HepG2 (cell line): Measurements from ENCODE around the gene SH3BP2. TPM values are rescaled to one million over a fixed set of nuclear protein-coding genes. Genes with fewer than 3 reads are reported as not detected.
A peak's percentile ranks its signal among the peaks of the same experiment; 100 is the strongest.

Experiments used
- ATAC-seq: fragments of 200-7000 bp; cut with Tn5 transposase; 3 replicates; pipeline ENCODE4 v1.9.1; 2020; ENCODE audit warnings: mild to moderate bottlenecking, moderate library complexity
- BruUV-seq: library from RNA; stranded (reverse); fragments of 400-500 nt; replicated peaks from 2 replicates; lab custom pipeline; 2021; lab: Mats Ljungman, UMichigan
- CTCF ChIA-PET: fragments of 300-600 bp; formaldehyde crosslinking; extraction: SDS; loops from one replicate; lab custom pipeline; 2021; ENCODE audit warnings: low total read pairs, inconsistent platforms, low intra/inter-chr PET ratio; lab: Yijun Ruan, JAX
- POLR2A ChIA-PET: fragments of 350-600 bp; sonication (Branson Sonifier 250); formaldehyde crosslinking; loops from one replicate; lab custom pipeline; 2020; ENCODE audit warnings: antibody characterized with exemption, inconsistent platforms; lab: Yijun Ruan, JAX
- DNase-seq: peaks from one replicate; pipeline ENCODE4 v3.0.0-alpha.2; 2015; ENCODE audit warnings: low spot score
- FAIRE-seq: peaks from 3 replicates; lab custom pipeline; 2011; peaks lifted over from hg19 to GRCh38; lab: Jason Lieb, UNC
- H2AFZ ChIP-seq: one replicate; pipeline ENCODE4 v1.6.1; 2011; ENCODE audit warnings: low read length, inconsistent platforms
- H3K27ac ChIP-seq: fragments of 300-600 bp; 3 replicates; pipeline ENCODE4 v1.8.0; 2011; ENCODE audit warnings: mixed run types, mild to moderate bottlenecking, mixed read lengths, low read length, inconsistent platforms; ENCODE audit not compliant: insufficient read depth; ENCODE audit errors: extremely low read length
- H3K27me3 ChIP-seq, 2 experiments: fragments of 200-600 bp in 1 of 2; 2 replicates in 1 of 2; 3 replicates in 1 of 2; pipeline versions ENCODE4 v1.6.0 to v1.8.0; 2011; ENCODE audit warnings: low read length in 2 of 2, mild to moderate bottlenecking in 2 of 2, moderate library complexity in 2 of 2, inconsistent platforms in 1 of 2; ENCODE audit not compliant: insufficient read depth in 2 of 2, control insufficient read depth in 1 of 2
- H3K36me3 ChIP-seq, 2 experiments: fragments of 200-600 bp in 1 of 2; replicated peaks in 1 of 2; 2 replicates in 1 of 2; 3 replicates in 1 of 2; pipeline versions ENCODE4 v1.5.1 to v1.8.0; 2011; ENCODE audit warnings: low read length in 2 of 2, inconsistent platforms in 1 of 2; ENCODE audit not compliant: insufficient read depth in 2 of 2, control insufficient read depth in 1 of 2
- H3K4me1 ChIP-seq: 2 replicates; pipeline ENCODE4 v1.5.1; 2012; ENCODE audit warnings: low read length, inconsistent platforms; ENCODE audit not compliant: insufficient read depth
- H3K4me2 ChIP-seq: 2 replicates; pipeline ENCODE4 v1.6.0; 2011; ENCODE audit warnings: low read depth, low read length, inconsistent platforms
- H3K4me3 ChIP-seq, 3 experiments: fragments of 200-600 bp in 1 of 3; sonication (generic), shearing (Covaris generic) in 1 of 3; replicated peaks in 1 of 3; 2 replicates each; pipeline ENCODE4 v1.5.1; 2011 to 2016; ENCODE audit warnings: low read length in 3 of 3, inconsistent platforms in 2 of 3, low read depth in 2 of 3, mild to moderate bottlenecking in 2 of 3, control low read depth in 1 of 3, mixed read lengths in 1 of 3; ENCODE audit not compliant: insufficient read depth in 1 of 3
- H3K79me2 ChIP-seq: one replicate; pipeline ENCODE4 v1.6.1; 2011; ENCODE audit warnings: low read length, inconsistent platforms; ENCODE audit not compliant: insufficient read depth
- H3K9ac ChIP-seq: 2 replicates; pipeline ENCODE4 v1.6.0; 2011; ENCODE audit warnings: mild to moderate bottlenecking, low read depth, low read length, inconsistent platforms; ENCODE audit not compliant: insufficient read depth
- H3K9me3 ChIP-seq: 2 replicates; pipeline ENCODE4 v1.5.1; 2012; ENCODE audit warnings: mild to moderate bottlenecking, low read length
- H4K20me1 ChIP-seq: 2 replicates; pipeline ENCODE4 v1.6.0; 2011; ENCODE audit warnings: inconsistent platforms, mild to moderate bottlenecking, low read length, moderate library complexity; ENCODE audit not compliant: insufficient read depth
- NR3C1 ChIP-seq: sonication (generic); formaldehyde crosslinking; IDR thresholded peaks from 2 replicates; pipeline ENCODE4 v1.4.0; 2020; ENCODE audit warnings: missing genetic modification reagents
- ONECUT2 ChIP-seq: sonication (generic); formaldehyde crosslinking; IDR thresholded peaks from 2 replicates; pipeline ENCODE4 v1.4.0; 2020; ENCODE audit warnings: missing genetic modification reagents
- SAP130 ChIP-seq: IDR thresholded peaks from 2 replicates; pipeline ENCODE4 v1.6.1; 2016; ENCODE audit warnings: low read depth
- WGBS: methylation state at CpG from one replicate; pipeline ENCODE4 v1.1.6; 2017; ENCODE audit warnings: low lambda C conversion rate; 5-methylcytosine and 5-hydroxymethylcytosine counted together
- in situ Hi-C: cut with HindIII; loops from 2 replicates; pipeline ENCODE4 v1.10.0; 2017; ENCODE audit warnings: low pct_unique_long_range_greater_than_20kb; ENCODE audit not compliant: extremely low pct_ligation_motif_present
- intact Hi-C: fragments of 100-400 bp; cut with micrococcal nuclease; formaldehyde crosslinking; loops from one replicate; pipeline ENCODE4 v1.10.0; 2022; ENCODE audit not compliant: unreplicated experiment
- polyA plus RNA-seq, 8 experiments: library from polyadenylated mRNA; depleted of rRNA in 3 of 8; stranded (reverse) in 7 of 8; unstranded in 1 of 8; fragments of >200 nt; fragmentation: Illumina TruSeq in 4 of 8; extraction: Trizol in 4 of 8; gene quantifications; 2 replicates each; pipeline versions ENCODE4 v1.2.1 to v1.2.3, GENCODE V29; 2011 to 2016; ENCODE audit warnings: low read depth in 4 of 8, missing spikeins in 1 of 8, mixed read lengths in 1 of 8; ENCODE audit not compliant: insufficient read depth in 1 of 8
- total RNA-seq, 5 experiments: library from RNA; depleted of rRNA; stranded (reverse); fragments of >200 nt; fragmentation: Illumina TruSeq; extraction: Trizol; gene quantifications; 2 replicates each; pipeline ENCODE4 v1.2.3, GENCODE V29; 2016; ENCODE audit warnings: low read depth in 1 of 5
- TF ChIP-seq, protein P1 (sequence below): sonication (generic); formaldehyde crosslinking; conservative IDR thresholded peaks from 2 replicates; pipeline ENCODE4 v1.4.0; 2020; ENCODE audit warnings: mild to moderate bottlenecking, missing genetic modification reagents, moderate library complexity
- TF ChIP-seq, protein P2 (sequence below): sonication (generic); formaldehyde crosslinking; IDR thresholded peaks from one replicate; pipeline ENCODE4 v1.5.1; 2020; ENCODE audit warnings: mild to moderate bottlenecking, missing genetic modification reagents; ENCODE audit errors: not compliant biosample characterization

Gene SH3BP2
- total and polyA plus RNA-seq, 2 of the 13 experiments (the other 11 are each of a cell fraction or from before 2014, with no cell fraction given): 16.9 to 34.5 TPM

DNA sequence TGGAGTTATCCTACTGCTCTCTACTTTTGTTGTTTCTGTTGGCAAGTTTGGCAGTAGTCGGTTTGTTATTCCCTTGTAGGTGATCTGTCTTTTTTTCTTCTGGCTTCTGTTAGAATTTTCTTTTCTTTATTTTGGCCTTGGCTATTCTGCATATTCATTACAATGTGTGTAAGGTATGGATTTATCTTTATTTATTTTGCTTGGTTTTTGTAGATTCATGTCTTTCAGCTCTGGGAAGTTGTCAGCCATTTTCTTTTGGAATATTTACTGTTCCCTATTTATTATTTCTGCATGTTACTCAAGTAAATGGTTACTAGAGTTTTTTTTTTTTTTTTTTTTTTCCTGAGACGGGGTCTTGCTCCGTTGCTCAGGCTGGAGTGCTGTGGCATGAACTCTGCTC, 63.4 kb downstream of the SH3BP2 start:
- Histone ChIP-seq H4K20me1 (peaks cover 27% of the 10 kb centered on the region), H3K4me1 (peaks cover 95% of the 10 kb centered on the region), H2AFZ (no peak overlapping the region), H3K36me3 (peaks cover 0 to 16% of the 10 kb centered on the region in 2 experiments; a peak in 2 of 5 replicates), H3K27me3 (no peaks in the 10 kb centered on the region), H3K4me2 (no peak overlapping the region), H3K9ac (no peak overlapping the region), H3K4me3 (no peak overlapping the region), H3K9me3 (no peaks in the 10 kb centered on the region), H3K79me2 (peaks cover 92% of the 10 kb centered on the region), H3K27ac (peak overlapping the region; percentile 71)
- intact Hi-C loops (no loop called here), in situ Hi-C loops (no loop called here)
- ATAC-seq (no peak), FAIRE-seq (no peak), DNase-seq (no peak)
- CTCF ChIA-PET: no interaction called here
- BruUV-seq: no TSS peak
- no peak for TF ChIP-seq ONECUT2 (CRISPR knock-in tag)
- TF ChIP-seq NR3C1 (CRISPR knock-in tag): no peak
- WGBS: 96% methylated on average over 3 of the region's 3 CpGs
- POLR2A ChIA-PET: interaction anchor here (0.9 kb wide), 1 partner anchor 64 kb away, joined by 4 read pairs; no protein-coding TSS in a partner anchor

DNA sequence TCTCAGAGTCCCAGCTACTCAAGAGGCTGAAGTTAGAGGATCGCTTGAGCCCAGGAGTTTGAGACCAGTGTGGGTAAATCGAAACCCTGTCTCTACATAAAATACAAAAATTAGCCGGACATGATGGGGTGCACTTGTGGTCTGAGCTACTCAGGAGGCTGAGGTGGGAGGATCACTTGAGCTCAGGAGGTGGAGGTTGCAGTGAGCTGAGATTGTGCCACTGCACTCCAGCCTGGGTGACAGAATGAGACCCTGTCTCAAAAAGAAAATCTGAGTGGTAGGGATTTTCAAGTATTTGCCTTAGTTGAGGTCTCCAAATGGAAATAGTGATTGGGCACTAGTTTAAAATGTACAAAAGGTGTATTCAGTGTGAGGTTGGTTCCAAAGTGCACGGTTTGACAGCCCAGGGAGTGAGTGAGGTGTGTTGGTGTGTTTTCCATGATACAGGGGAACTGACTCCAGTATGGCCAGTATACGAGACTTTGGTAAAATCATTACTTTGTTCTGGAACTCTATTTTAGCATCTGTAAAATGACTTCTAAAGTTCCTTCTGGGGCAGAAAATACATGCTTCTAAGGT, 64.6 kb downstream of the SH3BP2 start:
- FAIRE-seq (no peak), DNase-seq (peak; percentile 75), ATAC-seq (peak; percentile 67)
- no peak overlapping the region for H2AFZ ChIP-seq
- ChIA-PET POLR2A (interaction anchor here (0.7 kb wide), 1 partner anchor 9 kb away, joined by 4 read pairs; no protein-coding TSS in a partner anchor), CTCF (no interaction called here)
- peaks cover 98% of the 10 kb centered on the region for H3K4me1 ChIP-seq
- intact Hi-C loops: no loop called here
- in situ Hi-C loops: no loop called here
- no TSS peak for BruUV-seq
- peaks cover 0 to 16% of the 10 kb centered on the region in 2 experiments; a peak in 2 of 5 replicates for H3K36me3 ChIP-seq
- no peak overlapping the region; the same call in 1 of the 2 replicates for H3K9ac ChIP-seq
- H3K79me2 ChIP-seq: peaks cover 95% of the 10 kb centered on the region
- no peaks in the 10 kb centered on the region for H3K9me3 ChIP-seq
- peak overlapping the region; percentile 53 for H3K27ac ChIP-seq
- H3K4me3 ChIP-seq: no peak overlapping the region; a peak in 1 of 6 replicates
- H3K27me3 ChIP-seq: no peaks in the 10 kb centered on the region
- peak overlapping the region; percentile 48 for H3K4me2 ChIP-seq
- 55% methylated on average over 5 of the region's 5 CpGs for WGBS
- H4K20me1 ChIP-seq: peaks cover 33% of the 10 kb centered on the region
- TF ChIP-seq, protein P1, sequence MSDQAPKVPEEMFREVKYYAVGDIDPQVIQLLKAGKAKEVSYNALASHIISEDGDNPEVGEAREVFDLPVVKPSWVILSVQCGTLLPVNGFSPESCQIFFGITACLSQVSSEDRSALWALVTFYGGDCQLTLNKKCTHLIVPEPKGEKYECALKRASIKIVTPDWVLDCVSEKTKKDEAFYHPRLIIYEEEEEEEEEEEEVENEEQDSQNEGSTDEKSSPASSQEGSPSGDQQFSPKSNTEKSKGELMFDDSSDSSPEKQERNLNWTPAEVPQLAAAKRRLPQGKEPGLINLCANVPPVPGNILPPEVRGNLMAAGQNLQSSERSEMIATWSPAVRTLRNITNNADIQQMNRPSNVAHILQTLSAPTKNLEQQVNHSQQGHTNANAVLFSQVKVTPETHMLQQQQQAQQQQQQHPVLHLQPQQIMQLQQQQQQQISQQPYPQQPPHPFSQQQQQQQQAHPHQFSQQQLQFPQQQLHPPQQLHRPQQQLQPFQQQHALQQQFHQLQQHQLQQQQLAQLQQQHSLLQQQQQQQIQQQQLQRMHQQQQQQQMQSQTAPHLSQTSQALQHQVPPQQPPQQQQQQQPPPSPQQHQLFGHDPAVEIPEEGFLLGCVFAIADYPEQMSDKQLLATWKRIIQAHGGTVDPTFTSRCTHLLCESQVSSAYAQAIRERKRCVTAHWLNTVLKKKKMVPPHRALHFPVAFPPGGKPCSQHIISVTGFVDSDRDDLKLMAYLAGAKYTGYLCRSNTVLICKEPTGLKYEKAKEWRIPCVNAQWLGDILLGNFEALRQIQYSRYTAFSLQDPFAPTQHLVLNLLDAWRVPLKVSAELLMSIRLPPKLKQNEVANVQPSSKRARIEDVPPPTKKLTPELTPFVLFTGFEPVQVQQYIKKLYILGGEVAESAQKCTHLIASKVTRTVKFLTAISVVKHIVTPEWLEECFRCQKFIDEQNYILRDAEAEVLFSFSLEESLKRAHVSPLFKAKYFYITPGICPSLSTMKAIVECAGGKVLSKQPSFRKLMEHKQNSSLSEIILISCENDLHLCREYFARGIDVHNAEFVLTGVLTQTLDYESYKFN (CRISPR knock-in tag): peak; percentile 42; the same call in 1 of the 2 replicates
- TF ChIP-seq, protein P2, sequence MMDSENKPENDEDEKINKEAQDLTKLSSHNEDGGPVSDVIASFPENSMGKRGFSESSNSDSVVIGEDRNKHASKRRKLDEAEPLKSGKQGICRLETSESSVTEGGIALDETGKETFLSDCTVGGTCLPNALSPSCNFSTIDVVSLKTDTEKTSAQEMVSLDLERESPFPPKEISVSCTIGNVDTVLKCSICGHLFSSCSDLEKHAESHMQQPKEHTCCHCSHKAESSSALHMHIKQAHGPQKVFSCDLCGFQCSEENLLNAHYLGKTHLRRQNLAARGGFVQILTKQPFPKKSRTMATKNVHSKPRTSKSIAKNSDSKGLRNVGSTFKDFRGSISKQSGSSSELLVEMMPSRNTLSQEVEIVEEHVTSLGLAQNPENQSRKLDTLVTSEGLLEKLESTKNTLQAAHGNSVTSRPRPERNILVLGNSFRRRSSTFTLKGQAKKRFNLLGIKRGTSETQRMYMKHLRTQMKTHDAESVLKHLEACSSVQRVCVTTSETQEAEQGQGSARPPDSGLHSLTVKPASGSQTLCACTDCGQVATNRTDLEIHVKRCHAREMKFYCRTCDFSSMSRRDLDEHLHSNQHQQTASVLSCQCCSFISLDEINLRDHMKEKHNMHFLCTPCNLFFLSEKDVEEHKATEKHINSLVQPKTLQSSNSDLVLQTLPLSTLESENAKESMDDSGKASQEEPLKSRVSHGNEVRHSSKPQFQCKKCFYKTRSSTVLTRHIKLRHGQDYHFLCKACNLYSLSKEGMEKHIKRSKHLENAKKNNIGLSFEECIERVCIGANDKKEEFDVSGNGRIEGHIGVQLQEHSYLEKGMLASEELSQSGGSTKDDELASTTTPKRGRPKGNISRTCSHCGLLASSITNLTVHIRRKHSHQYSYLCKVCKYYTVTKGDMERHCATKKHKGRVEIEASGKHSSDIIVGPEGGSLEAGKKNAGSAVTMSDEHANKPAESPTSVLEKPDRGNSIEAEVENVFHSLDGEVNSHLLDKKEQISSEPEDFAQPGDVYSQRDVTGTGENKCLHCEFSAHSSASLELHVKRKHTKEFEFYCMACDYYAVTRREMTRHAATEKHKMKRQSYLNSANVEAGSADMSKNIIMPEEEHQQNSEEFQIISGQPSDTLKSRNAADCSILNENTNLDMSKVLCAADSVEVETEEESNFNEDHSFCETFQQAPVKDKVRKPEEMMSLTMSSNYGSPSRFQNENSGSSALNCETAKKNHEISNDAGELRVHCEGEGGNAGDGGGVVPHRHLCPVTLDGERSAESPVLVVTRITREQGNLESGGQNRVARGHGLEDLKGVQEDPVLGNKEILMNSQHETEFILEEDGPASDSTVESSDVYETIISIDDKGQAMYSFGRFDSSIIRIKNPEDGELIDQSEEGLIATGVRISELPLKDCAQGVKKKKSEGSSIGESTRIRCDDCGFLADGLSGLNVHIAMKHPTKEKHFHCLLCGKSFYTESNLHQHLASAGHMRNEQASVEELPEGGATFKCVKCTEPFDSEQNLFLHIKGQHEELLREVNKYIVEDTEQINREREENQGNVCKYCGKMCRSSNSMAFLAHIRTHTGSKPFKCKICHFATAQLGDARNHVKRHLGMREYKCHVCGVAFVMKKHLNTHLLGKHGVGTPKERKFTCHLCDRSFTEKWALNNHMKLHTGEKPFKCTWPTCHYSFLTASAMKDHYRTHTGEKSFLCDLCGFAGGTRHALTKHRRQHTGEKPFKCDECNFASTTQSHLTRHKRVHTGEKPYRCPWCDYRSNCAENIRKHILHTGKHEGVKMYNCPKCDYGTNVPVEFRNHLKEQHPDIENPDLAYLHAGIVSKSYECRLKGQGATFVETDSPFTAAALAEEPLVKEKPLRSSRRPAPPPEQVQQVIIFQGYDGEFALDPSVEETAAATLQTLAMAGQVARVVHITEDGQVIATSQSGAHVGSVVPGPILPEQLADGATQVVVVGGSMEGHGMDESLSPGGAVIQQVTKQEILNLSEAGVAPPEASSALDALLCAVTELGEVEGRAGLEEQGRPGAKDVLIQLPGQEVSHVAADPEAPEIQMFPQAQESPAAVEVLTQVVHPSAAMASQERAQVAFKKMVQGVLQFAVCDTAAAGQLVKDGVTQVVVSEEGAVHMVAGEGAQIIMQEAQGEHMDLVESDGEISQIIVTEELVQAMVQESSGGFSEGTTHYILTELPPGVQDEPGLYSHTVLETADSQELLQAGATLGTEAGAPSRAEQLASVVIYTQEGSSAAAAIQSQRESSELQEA (CRISPR knock-in tag): no peak
- peak; percentile 84 for TF ChIP-seq SAP130 (CRISPR knock-in tag)
